Upper lobe of left lung (tissue), 4 donors: ENCODE measurements around the gene SPACDR.

Experiments
- CTCF ChIP-seq, 6 experiments: fragments of 450-650 bp in 4 of 6; fragments of 200-600 bp in 2 of 6; sonication (generic) in 2 of 6; IDR thresholded peaks; one replicate each; pipeline ENCODE4 v1.5.1; 2016 to 2019; ENCODE audit warnings: antibody characterized with exemption in 6 of 6
- EP300 ChIP-seq, 4 donors: sonication (generic); formaldehyde crosslinking; IDR thresholded peaks; one replicate each; pipeline ENCODE4 v1.5.1; 2017; ENCODE audit warnings: antibody characterized with exemption in 4 of 4, control low read depth in 2 of 4
- POLR2A ChIP-seq, 4 donors: fragments of 450-650 bp; IDR thresholded peaks; one replicate each; pipeline ENCODE4 v1.5.1; 2016 to 2017; ENCODE audit warnings: antibody characterized with exemption in 4 of 4, mild to moderate bottlenecking in 2 of 4

- TF ChIP-seq POLR2A (IDR thresholded peaks at IDR 0.05) (no peak), CTCF (IDR thresholded peaks at IDR 0.05) (no peak), EP300 (IDR thresholded peaks at IDR 0.05) (no peak)
Observed at GRCh38 chr7:100432621-100433275, 31.3 kb downstream of the SPACDR start.
